Left cardiac atrium (tissue), 4 donors: ENCODE data around the gene KLK3. TPM values are rescaled to one million over a fixed set of nuclear protein-coding genes. Genes with fewer than 3 reads are reported as not detected.
"Not testable (repeated sequence)": the region's sequence is repeated elsewhere in the genome, so short reads cannot be mapped to it uniquely, and the experiment has no call there.

ENCODE experiments used
- ATAC-seq, 2 donors: fragments of 200-7000 bp; cut with Tn5 transposase; one replicate each; pipeline ENCODE4 v1.9.1; 2020; ENCODE audit warnings: mild to moderate bottlenecking in 2 of 2, moderate library complexity in 2 of 2
- DNase-seq: peaks from one replicate; pipeline ENCODE4 v3.0.0-alpha.2; 2020
- intact Hi-C, 2 donors: fragments of 100-400 bp; cut with DNase I; formaldehyde crosslinking; loops; one replicate each; pipeline versions ENCODE4 v1.14.1 to v1.15.1; 2022 to 2023
- total RNA-seq, 2 donors: library from RNA; stranded (reverse); fragmentation: NEBNext Ultra II Directional; extraction: Animal tissue kit (Norgen Biotek cat#: 25700); gene quantifications; one replicate each; pipeline ENCODE4 v1.2.1, GENCODE V29; 2021
- donor health status: DM: no; HTN: yes; CAD: no.
- donor health status: DM: no; HTN: yes; CAD: no; lungs with severe emphysema.
- donor health status: DM: yes; HTN: yes; CAD: no.
- donor health status: Dilated cardiomyopathy.

KLK3 gene
- total RNA-seq, 2 donors from 2014 or later, result not detected

DNA sequence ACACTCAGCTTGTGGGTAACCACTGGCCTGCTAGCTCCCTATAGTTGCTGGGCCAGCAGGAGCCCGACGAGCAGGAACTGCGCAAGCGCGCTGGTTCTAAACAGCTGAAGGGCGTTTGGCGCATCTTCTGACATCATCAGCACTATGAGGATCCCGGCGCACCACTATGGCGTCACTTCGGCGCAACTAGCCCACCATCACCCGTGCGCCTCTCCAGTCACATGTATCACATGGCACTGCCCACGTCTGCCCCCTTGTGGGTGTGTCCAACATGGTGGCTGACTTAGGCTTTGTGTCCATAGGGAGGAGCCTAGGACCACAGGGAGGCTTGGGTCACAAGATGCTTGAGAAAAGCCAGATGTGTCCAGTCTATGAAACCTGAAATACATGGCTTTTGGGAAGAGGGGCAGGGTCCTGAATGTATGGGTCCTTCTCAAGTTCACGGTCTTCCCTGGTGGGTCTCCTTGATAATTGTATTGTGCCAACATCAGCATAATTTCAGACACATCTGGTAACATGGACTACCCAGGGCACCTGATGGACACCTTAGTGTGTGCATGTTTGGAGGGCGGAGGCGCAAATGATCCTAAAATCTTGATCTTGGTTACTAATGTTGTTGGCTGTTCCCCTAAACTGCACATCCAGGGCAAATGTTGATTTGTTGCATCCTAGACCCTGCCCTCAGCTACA lies 38.5 kb downstream of the KLK3 start:
- DNase-seq, result no peak
- ATAC-seq, result no peak
- intact Hi-C loops, result no loop called here

DNA sequence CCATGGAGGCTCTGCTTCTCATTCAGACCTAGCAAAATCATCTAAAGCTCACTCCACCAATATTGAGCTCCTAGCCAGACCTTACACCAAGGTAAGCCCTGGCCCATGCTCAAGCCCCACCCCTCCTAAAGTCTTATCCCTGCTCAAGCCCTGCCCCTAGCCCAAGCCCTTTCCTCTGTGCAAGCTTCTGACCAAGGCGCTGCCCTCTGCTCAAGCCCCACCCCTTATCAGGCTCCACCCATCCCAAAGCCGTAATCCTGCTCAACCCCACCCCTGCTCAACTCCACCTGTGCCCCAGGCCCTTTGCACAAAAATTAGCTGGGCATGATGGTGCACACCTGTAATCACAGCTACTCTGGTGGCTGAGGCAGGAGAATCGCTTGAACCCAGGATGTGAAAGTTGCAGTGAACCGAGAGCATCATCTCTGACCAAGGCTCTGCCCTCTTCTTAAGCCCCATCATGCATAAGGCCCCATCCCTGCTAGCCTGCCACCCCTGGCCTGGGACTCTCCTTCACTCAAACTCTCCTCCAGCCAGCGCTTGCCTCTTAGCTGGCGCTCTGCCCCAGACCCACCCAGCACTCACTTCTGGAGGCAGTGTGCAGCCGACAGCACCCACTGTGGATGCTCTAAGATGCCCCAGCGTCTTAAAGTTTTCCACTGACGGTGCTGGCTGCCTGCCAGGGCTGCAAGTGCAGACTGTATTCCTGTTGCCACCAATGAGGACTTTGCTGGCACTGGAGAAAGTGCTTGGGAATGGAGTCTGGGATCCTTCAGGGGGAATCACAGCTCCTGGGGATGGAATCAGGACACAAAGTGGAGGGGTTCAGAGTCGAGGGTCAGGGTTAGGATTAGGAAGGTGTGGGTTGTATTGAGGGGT lies 40.0 kb downstream of the KLK3 start:
- ATAC-seq (no peak), DNase-seq (no peak)
- intact Hi-C loops, result no loop called here

DNA sequence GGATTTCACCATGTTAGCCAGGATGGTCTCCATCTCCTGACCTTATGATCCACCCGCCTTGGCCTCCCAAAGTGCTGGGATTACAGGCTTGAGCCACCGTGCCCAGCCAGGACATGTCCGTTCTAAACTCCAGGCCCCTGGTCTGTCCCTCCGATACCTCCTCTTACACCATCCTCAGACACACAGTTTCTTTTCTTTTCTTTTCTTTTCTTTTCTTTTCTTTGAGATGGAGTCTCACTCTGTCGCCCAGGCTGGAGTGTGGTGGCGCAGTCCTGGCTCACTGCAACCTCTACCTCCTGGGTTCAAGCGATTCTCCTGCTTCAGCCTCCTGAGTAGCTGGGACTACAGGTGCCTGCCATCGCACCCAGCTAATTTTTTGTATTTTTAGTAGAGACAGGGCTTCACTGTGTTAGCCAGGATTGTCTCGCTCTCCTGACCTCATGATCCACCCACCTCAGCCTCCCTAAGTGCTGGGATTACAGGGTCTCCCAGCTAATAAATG lies 41.4 kb downstream of the KLK3 start:
- ATAC-seq, DNase-seq, intact Hi-C loops: not testable (repeated sequence)

DNA sequence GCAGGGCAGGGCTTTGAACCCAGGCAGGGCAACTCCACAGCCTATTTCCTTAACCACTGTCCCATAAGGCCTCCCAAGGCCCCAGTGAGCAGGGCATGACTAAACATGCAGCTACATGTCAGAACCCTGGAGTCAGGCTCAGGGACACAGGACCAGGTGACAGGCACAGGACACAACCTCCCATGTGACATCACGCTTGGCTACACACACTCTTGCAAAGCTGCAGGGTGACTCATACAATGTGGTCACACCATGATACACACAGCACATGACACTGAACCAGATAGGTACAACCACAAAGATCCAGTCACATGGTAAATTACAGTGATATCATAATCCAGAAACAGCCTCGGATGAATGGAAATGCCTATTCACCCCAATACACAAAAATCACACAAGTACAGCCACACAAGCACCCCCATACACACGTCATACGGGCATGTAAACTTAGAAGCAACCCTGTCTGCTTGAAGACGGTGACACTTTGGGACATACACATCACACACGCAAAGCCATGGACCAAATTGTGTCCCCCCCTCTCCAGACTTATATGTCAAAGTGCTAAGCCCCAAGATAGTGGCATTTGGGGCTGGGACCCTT lies 42.0 kb downstream of the KLK3 start:
- no peak for ATAC-seq
- no peak for DNase-seq
- intact Hi-C loops, result no loop called here

DNA sequence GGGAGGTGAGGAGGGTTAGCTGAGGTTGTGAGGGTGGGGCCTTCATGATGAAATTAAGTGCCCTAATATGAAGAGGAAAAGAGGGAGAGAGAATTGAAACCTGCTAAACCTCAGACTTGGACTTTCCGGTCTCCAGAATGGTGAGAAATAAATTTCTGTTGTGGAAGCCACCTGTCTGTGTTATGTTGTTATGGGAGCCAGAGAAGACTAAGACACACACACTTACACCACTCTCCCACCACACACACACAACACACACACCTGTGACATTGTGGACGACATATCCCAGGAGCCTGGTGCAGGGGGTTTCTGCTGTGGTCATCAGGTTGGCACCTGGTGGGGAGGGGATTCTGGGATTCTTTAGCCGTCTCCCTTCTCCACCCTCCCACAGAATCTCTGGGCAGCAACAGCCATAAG lies 42.5 kb downstream of the KLK3 start:
- DNase-seq (no peak), ATAC-seq (no peak)
- intact Hi-C loops, result no loop called here

DNA sequence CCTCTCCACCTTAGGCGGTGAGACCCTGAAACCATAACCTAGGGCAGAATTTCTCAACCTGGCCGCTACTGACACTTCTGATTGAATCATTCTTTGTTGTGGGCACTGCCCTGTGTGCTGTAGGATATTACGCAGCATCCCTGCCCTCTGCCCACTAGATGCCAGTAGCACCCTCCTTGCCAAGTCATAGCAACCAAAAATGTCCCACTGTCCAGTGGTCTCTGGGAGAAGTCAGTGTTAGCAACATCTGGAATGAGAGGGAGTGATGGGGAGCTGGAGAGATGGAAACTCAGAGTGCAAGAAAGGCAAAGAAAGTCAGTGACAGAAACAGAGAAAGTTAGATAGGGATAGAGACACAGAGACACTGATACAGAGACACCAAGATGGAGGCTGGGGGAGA lies 42.9 kb downstream of the KLK3 start:
- intact Hi-C loops, result no loop called here
- DNase-seq (no peak), ATAC-seq (no peak)

DNA sequence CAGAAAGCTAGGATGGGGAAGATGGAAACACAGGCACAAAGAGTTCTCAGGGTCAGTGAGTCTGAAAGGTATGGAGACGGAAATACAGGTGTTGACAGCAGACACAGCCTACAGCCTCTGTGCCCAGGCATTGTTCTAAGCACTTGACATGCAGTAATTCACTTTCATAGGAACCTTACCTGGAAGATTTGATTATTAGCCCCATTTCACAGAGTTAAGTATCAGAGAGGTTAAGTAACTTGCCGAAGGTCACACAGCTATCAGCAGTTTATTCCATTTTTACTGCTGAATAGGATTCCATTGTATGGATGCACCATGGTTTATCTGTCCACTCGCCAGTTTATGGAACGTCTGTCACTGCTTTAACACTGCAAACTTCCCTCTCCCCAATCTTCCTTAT lies 43.3 kb downstream of the KLK3 start:
- intact Hi-C loops, result no loop called here
- no peak for DNase-seq
- ATAC-seq, result no peak

DNA sequence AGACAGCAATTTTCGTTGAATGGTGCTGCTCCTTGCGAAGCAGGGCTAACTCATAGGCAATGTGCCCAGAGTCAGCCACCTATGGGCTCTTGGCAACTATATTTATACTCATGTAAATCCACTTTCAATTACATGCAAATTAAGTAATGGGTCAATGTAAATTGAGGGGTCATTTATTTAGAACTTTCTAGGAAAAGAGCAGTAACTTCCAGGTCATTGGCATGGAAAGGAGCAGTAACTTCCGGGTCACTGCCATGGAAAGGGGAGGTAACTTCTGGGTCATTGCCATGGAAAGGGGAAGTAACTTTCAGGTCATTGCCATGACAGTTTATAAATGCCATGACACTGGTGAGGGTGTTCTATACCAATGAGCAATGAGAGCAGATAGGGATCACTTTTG lies 44.9 kb downstream of the KLK3 start:
- no peak for ATAC-seq
- DNase-seq, result no peak
- intact Hi-C loops, result no loop called here

DNA sequence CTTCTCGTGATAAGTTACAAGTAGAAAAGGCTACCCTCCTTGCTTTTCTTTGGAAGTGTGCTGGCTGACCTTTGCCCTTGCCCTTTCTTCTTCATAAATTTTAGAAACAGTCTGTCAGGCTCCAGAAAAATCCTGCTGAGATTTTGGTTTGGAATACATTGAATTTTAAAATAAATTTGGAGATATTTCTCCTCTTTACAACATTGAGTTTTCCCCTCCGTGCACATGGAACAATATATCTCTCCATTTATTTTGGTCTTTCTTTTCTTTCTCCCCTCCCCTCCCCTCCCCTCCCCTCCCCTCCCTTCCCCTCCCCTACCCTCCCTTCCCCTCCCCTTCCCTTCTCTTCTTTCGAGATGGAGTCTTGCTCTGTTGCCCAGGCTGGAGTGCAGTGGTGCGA lies 47.9 kb downstream of the KLK3 start:
- intact Hi-C loops, result no loop called here
- ATAC-seq (no peak), DNase-seq (no peak)

DNA sequence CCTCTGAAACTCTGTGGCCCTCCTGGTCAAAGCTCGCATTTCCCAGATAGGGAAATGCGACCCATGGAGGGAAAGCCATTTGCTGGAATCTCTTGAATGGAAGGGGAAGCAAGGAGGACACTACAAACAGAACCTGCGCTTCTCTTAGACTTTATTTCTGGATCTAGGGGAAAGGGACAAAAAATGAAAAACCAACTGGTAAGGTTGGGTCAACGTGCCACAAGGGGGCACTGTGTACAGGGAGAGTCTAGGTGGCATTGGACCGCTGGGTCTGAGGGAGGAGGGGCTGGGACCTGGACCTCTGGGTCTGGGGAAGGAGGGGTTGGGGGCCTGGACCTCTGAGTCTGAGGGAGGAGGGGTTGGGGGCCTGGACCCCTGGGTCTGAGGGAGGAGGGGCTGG lies 51.5 kb downstream of the KLK3 start:
- DNase-seq (no peak), ATAC-seq (peak in 1 of 2 donors; percentile 24)
- intact Hi-C loops, result no loop called here

DNA sequence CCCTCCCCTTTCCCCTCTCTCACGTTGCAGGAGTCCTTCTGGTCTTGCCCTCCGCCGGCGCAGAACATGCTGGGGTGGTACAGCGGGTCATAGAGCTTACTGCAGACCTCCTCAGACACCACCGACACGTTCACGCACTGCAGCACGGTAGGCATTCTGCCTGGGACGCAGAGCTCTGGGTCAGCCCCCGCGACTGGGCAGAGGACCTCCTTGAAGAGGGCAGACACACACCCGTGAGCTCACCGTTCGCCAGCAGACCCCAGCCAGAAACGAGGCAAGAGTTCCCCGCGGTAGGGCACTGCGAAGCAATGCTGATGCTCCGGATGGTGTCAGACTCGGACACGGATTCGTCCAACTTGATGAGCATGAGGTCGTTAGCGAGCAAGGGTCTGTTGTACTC lies 53.6 kb downstream of the KLK3 start:
- intact Hi-C loops, result no loop called here
- ATAC-seq (no peak), DNase-seq (no peak)

DNA sequence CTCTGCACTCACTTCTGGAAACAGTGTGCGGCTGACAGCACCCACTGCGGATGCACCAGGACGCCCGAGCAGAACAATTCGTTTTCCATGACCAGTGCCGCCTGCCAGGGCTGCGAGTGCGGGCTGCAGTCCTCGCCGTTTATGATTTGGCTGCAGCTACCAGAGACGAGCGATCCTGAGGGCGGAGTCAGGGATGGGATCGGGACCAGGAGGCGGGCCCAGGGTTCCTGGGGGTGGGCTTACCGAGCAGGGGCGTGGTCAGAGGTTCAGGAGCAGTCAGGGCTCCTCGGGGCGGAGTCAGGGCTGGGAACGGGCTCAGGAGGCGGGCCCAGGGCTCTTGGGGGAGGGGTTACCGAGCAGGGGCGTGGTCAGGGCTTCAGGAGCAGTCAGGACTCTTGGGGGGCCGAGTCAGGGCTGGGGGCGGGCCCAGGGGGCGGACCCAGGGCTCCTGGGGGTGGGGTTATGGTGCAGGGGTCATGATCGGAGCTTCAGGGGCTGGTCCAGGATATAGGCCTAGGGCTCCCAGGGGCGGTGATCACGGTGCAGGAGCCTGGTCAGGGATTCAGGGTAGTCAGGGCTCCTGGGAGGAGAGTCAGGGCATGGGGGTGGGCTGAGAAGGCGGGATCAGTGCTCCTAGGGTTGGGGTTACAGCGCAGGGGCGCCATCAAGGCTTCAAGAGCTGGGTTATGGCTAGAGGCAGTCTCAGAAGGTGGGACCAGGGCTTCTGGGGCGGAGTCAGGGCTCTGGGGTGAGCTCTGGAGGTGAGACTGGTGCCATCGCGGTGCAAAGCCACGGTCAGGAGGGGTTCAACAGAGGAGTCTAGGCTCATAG lies 54.7 kb downstream of the KLK3 start:
- intact Hi-C loops, result no loop called here
- ATAC-seq (peak in 1 of 2 donors; percentile 86), DNase-seq (peak; percentile 37)

Other genes with a start within 250 kb of the KLK3 start
- under 1 TPM; 0.24 to 0.52 TPM for gene SYT3, start 215.0 kb upstream of the KLK3 start, total RNA-seq
- gene C19orf81, start 205.5 kb upstream of the KLK3 start, total RNA-seq, result 1 to 10 TPM; 1.3 to 2.0 TPM
- 1 to 10 TPM in 1 of 2 donors, under 1 TPM in 1; 0.62 to 1.2 TPM for gene SHANK1, start 135.1 kb upstream of the KLK3 start, total RNA-seq
- 1 to 10 TPM; 8.4 to 9.6 TPM for gene CLEC11A, start 131.6 kb upstream of the KLK3 start, total RNA-seq
- not detected for gene GPR32, start 84.5 kb upstream of the KLK3 start, total RNA-seq
- not detected for gene ACP4, start 64.5 kb upstream of the KLK3 start, total RNA-seq
- gene KLK1, start 31.1 kb upstream of the KLK3 start, total RNA-seq, result under 1 TPM in 1 of 2 donors, not detected in 1; 0.27 TPM
- not detected for gene KLK15, start 21.3 kb upstream of the KLK3 start, total RNA-seq
- not detected for gene KLK2, start 18.5 kb downstream of the KLK3 start, total RNA-seq
- gene KLK4, start 56.5 kb downstream of the KLK3 start, total RNA-seq, result not detected
- under 1 TPM in 1 of 2 donors, not detected in 1; 0.42 TPM for gene KLK5, start 98.1 kb downstream of the KLK3 start, total RNA-seq
- not detected for gene KLK6, start 114.7 kb downstream of the KLK3 start, total RNA-seq
- under 1 TPM in 1 of 2 donors, not detected in 1; 0.16 TPM for gene KLK7, start 129.0 kb downstream of the KLK3 start, total RNA-seq
- gene KLK8, start 146.7 kb downstream of the KLK3 start, total RNA-seq, result under 1 TPM in 1 of 2 donors, not detected in 1; 0.53 TPM
- gene KLK10, start 164.8 kb downstream of the KLK3 start, total RNA-seq, result under 1 TPM; 0.26 to 0.32 TPM
- 1 to 10 TPM; 1.7 to 2.6 TPM for gene KLK11, start 171.7 kb downstream of the KLK3 start, total RNA-seq
- gene KLK12, start 180.1 kb downstream of the KLK3 start, total RNA-seq, result not detected
- under 1 TPM in 1 of 2 donors, not detected in 1; 0.65 TPM for gene KLK13, start 210.2 kb downstream of the KLK3 start, total RNA-seq
- gene KLK14, start 228.0 kb downstream of the KLK3 start, total RNA-seq, result under 1 TPM; 0.21 to 0.31 TPM